Cardiac fibroblast (primary cell): Measurements from ENCODE around the gene ZNF48.
"Not testable (repeated sequence)": the region's sequence is repeated elsewhere in the genome, so short reads cannot be mapped to it uniquely, and the experiment has no call there.

Experiments
- DNase-seq, 2 donors: peaks; one replicate each; pipeline versions ENCODE4 v3.0.0 to v3.0.0-alpha.2; 2010; ENCODE audit warnings: low read depth in 2 of 2
- H3K4me3 ChIP-seq, 2 donors: replicated peaks in 1 of 2; 1 replicate in 1 of 2; 2 replicates in 1 of 2; pipeline ENCODE4 v1.5.1; 2011; ENCODE audit warnings: low read depth in 2 of 2, low read length in 2 of 2, mild to moderate bottlenecking in 2 of 2, moderate library complexity in 1 of 2
- CTCF ChIP-seq: IDR thresholded peaks from one replicate; pipeline ENCODE4 v1.5.1; 2011; ENCODE audit warnings: low read depth, mild to moderate bottlenecking, low read length, inconsistent platforms

Gene ZNF48

GRCh38 chr16:30382111-30382881 lies 12.9 kb upstream of the ZNF48 start, which contains the start of gene SEPTIN1:
Gene SEPTIN1, minus strand, starts transcription at chr16:30382561. Its CDS starts 19 bp downstream, at chr16:30382542.
- TF ChIP-seq CTCF = no peak
- H3K4me3 ChIP-seq = no peak within 1 kb of the TSS
- no peak for DNase-seq

GRCh38 chr16:30383521-30383920 lies 11.7 kb upstream of the ZNF48 start:
- no peak for TF ChIP-seq CTCF
- H3K4me3 ChIP-seq = no peak overlapping the region

GRCh38 chr16:30394592-30395154 lies 547 bp upstream of the ZNF48 start:
- peak overlapping the region; percentile 59 to 80 for H3K4me3 ChIP-seq
- TF ChIP-seq CTCF = no peak
- peak; percentile 25 to 67 for DNase-seq

More at GRCh38 chr16:30383521-30383920, 11.7 kb upstream of the ZNF48 start:
- DNase-seq = no peak

- peak overlapping the region; percentile 79 to 80 for H3K4me3 ChIP-seq
- peak; percentile 22 to 25 for DNase-seq
- TF ChIP-seq CTCF = no peak
Measured at GRCh38 chr16:30395992-30396585, 869 bp downstream of the ZNF48 start.

- not testable (repeated sequence) for H3K4me3 ChIP-seq, DNase-seq
Measured at GRCh38 chr16:30396627-30397026, 1.4 kb downstream of the ZNF48 start.

- no peak overlapping the region for H3K4me3 ChIP-seq
- no peak for DNase-seq
- TF ChIP-seq CTCF = no peak
Measured at GRCh38 chr16:30397056-30397455, 1.8 kb downstream of the ZNF48 start.
